HUES48 (cell line): ENCODE data around the gene TAF4.

Source experiments
- H3K27ac ChIP-seq: one replicate; pipeline ENCODE4 v1.7.0; 2013; ENCODE audit warnings: low read depth, low read length, inconsistent platforms
- H3K27me3 ChIP-seq: 2 replicates; pipeline ENCODE4 v1.6.1; 2013; ENCODE audit warnings: mild to moderate bottlenecking, low read length; ENCODE audit not compliant: control insufficient read depth, insufficient read depth
- H3K36me3 ChIP-seq: 2 replicates; pipeline ENCODE4 v1.6.1; 2013; ENCODE audit warnings: low read length; ENCODE audit not compliant: control insufficient read depth, insufficient read depth
- H3K4me1 ChIP-seq: 2 replicates; pipeline ENCODE4 v1.6.1; 2013; ENCODE audit warnings: mild to moderate bottlenecking, low read length; ENCODE audit not compliant: control insufficient read depth, insufficient read depth
- H3K4me3 ChIP-seq: 2 replicates; pipeline ENCODE4 v1.5.1; 2013; ENCODE audit warnings: mild to moderate bottlenecking, low read depth, low read length
- H3K9ac ChIP-seq: 2 replicates; pipeline ENCODE4 v1.6.1; 2013; ENCODE audit warnings: mild to moderate bottlenecking, low read depth, low read length, moderate library complexity
- H3K9me3 ChIP-seq: 2 replicates; pipeline ENCODE4 v1.6.1; 2013; ENCODE audit warnings: low read length; ENCODE audit not compliant: control insufficient read depth, insufficient read depth

TAF4 gene

DNA sequence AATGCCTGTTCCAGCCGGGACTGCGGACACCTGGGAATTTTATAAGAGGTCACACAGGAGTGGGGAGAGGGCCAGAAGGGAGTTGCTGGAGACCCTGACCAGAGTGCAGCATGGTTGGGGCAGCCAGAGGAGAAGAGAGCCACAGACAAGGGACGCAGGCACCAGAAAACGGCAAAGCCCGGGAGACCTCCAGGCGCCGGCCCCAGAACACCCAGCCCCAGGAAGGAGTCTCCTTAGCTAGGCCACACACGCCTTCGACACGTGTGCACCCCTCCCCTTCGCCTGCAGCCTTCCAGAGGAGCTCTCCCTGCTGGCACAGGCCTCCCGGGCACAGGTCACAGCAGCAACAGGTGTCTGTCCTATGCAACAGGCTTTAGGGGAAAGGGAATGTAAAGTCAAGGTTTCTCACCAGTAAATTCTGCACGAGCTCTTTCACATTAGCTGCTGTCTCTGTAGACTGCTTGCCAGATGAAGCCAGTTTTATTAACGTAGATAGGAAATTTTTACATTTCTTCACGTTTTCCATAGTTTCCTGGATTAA is 57.0 kb downstream of the TAF4 start:
- Histone ChIP-seq H3K9me3 (no peaks in the 10 kb centered on the region), H3K4me1 (0 out of 2 replicates have a peak, but pooled peaks cover 3% of the 10 kb centered on the region), H3K27ac (no peak overlapping the region), H3K9ac (no peak overlapping the region), H3K27me3 (no peaks in the 10 kb centered on the region), H3K4me3 (no peak overlapping the region), H3K36me3 (peaks cover 83% of the 10 kb centered on the region)

DNA sequence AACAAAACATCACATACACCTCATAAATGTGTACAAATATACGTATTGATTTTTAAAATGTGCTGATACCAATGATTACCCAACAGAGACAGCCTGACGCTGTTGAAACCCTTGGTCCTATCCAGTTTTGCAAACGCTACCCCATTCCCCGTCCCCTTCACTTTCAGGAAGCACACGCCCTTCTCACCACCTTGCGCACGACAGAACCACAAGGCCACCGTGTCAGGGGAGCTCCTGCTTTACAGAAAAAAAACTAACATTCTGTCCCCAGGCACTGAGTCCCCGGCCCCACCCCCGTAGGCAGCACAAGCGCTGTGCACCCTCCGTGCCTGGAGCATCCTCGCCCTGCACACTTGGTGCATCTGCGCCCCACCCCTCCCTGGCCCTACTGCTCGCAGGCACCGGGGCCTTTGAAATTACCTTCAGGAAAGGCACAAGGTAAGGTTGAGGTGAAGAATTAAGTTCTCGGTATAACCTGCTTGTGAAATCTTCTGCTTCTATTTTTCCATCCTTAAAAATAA is 58.5 kb downstream of the TAF4 start:
- no peak overlapping the region for H3K9ac ChIP-seq
- H3K27ac ChIP-seq: no peak overlapping the region
- H3K4me3 ChIP-seq: no peak overlapping the region
- no peaks in the 10 kb centered on the region for H3K27me3 ChIP-seq
- peaks cover 83% of the 10 kb centered on the region for H3K36me3 ChIP-seq
- 0 out of 2 replicates have a peak, but pooled peaks cover 3% of the 10 kb centered on the region for H3K4me1 ChIP-seq
- H3K9me3 ChIP-seq: no peaks in the 10 kb centered on the region

DNA sequence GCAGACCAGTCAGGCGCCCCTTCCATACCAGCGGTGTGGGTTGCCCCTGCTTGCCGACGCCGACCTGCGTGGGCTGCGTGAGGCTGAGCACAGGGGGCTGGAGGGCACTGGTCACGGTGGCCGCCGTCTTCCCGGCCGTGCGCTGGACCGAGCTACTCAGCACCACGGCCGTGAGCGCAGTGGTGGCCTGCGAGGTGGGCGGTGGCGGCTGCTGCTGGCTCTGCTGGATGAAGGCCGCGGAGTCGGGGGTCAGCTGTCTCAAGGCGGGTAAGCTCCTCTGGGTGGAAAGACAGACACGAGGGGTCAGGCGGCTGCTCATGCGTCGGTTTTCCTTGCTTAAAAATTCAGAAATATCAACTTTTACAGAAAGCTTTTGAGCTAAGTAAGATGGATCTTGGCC is 59.2 kb downstream of the TAF4 start:
- Histone ChIP-seq H3K4me1 (0 out of 2 replicates have a peak, but pooled peaks cover 3% of the 10 kb centered on the region), H3K9ac (no peak overlapping the region), H3K36me3 (peaks cover 87% of the 10 kb centered on the region)

DNA sequence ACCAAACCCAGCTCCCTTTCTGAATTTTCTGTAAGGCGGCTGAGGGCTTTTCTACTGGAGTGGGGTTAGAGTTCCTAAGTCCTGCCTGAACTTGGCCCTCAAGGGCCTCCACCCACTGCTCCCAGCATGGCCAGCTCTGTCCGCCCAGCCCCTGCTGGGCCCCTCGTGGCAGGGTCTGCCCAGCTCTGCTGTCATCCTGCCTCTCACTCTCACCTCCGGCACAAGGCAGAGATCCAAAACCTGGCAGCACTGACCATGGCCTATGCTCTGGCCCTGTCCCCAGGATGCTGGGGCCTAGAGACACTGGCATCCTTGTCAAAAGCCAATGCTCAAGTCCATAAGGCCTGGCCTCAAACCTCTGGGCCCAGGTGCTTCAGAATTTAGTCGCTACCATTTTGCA is 61.1 kb downstream of the TAF4 start:
- no peak overlapping the region for H3K4me3 ChIP-seq
- H3K27ac ChIP-seq: no peak overlapping the region
- no peak overlapping the region for H3K9ac ChIP-seq
- H3K9me3 ChIP-seq: no peaks in the 10 kb centered on the region
- H3K36me3 ChIP-seq: peaks cover 99% of the 10 kb centered on the region
- H3K27me3 ChIP-seq: no peaks in the 10 kb centered on the region
- no peaks in the 10 kb centered on the region for H3K4me1 ChIP-seq

More for the DNA sequence above, 59.2 kb downstream of the TAF4 start:
- H3K27me3 ChIP-seq: no peaks in the 10 kb centered on the region
- no peaks in the 10 kb centered on the region for H3K9me3 ChIP-seq
- no peak overlapping the region for H3K27ac ChIP-seq
- H3K4me3 ChIP-seq: no peak overlapping the region

DNA sequence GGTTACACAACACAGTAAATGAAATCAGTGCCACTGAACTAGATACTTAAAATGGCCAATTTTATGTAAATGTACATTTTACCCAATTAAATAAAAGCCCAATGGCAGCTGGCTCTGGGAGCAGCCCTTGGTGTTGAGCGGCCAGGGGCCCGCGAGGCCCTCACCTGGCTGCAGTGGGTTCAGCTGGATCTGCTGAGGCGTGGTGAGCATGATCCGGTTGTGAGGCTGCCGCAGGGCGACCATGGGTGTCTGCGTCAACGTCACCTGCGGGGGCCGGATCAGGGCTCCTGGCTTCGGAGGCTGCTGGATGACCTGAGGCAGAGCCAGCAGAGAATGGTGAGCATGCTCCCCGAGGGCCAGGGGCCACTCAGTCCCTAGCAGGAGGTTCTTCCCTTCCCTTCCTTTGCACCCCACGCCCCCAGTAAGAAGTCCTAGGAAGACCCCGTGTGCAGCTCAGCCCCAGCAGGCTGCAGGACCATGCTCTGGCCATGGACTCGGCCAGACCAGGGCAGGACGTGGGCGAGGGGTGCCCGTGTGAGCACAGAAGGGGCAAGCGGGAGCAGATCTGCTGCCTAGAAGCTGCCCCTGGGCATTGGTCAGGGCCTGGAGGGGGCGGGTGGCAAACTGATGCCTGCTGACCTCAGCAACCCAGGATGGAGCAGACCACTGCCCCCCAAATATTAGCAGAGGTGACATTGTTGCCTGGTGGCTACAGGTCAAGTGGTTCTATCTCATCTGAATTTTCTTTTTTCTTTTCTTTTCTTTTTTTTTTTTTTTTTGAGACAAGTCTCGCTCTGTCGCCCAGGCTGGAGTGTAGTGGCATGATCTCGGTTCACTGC is 61.9 kb downstream of the TAF4 start:
- no peaks in the 10 kb centered on the region for H3K9me3 ChIP-seq
- H3K36me3 ChIP-seq: peaks cover 99% of the 10 kb centered on the region
- H3K4me3 ChIP-seq: no peak overlapping the region
- H3K27me3 ChIP-seq: no peaks in the 10 kb centered on the region
- no peak overlapping the region for H3K9ac ChIP-seq
- H3K27ac ChIP-seq: no peak overlapping the region
- no peaks in the 10 kb centered on the region for H3K4me1 ChIP-seq

DNA sequence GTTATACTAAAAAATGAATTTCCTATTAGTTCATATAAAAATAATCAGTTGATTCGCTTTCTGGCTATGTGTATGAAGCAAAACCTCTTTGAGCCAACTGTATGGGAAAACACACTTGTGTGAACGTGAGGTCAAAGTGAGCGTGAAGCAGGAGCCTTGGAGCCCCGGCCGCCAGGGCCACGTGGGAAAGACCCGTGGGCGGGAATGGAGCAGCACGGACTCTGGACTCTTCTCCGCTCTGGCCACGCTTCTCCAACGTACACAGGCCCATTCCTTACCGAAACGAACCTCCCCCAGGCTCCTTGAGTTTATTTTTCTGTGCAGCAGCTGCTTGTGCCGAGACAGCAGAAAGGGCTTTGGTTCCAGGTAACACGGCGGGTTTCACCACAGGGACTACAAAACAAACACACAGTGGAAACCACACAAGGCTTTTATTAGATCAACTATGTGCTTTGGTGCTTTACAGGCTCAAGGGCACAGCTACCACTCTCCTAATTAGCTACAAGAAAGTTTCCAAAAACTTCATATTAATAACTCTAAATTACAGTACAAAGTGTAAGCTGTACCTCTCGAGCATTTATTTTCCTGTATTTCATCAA is 62.7 kb downstream of the TAF4 start:
- no peak overlapping the region for H3K4me3 ChIP-seq
- no peaks in the 10 kb centered on the region for H3K4me1 ChIP-seq
- H3K36me3 ChIP-seq: peaks cover 100% of the 10 kb centered on the region
- no peaks in the 10 kb centered on the region for H3K27me3 ChIP-seq
- H3K27ac ChIP-seq: no peak overlapping the region
- H3K9me3 ChIP-seq: no peaks in the 10 kb centered on the region
- no peak overlapping the region for H3K9ac ChIP-seq

DNA sequence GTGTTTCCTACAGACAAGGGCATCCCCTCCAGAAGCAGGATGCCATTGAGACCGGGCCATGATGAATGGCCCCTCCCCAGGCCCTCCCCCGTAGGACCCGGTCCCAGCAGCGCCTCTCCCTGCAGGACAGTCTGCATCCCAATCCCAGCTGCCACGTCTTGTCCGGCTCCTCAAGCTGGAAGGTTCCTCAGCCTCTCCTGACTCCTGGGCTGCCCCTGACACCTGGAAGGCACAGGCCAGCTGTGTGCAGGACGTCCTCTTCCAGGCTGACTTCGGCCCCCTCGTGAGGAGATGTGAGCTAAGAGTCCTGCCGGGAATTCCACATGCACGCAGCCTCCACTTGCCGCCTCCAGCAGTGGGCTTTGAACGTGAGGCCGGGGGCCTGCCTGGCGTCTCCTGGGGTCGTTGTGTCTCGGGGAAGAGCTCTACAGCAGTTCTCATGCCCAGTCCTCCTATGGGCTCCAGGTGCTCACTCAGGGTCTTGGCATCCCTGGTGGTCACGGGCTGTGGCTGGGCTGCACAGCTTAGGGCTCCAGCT is 64.4 kb downstream of the TAF4 start:
- no peak overlapping the region for H3K27ac ChIP-seq
- H3K36me3 ChIP-seq: peaks cover 97% of the 10 kb centered on the region
- no peaks in the 10 kb centered on the region for H3K27me3 ChIP-seq
- H3K9me3 ChIP-seq: no peaks in the 10 kb centered on the region
- H3K4me3 ChIP-seq: no peak overlapping the region
- H3K9ac ChIP-seq: no peak overlapping the region
- H3K4me1 ChIP-seq: no peaks in the 10 kb centered on the region

DNA sequence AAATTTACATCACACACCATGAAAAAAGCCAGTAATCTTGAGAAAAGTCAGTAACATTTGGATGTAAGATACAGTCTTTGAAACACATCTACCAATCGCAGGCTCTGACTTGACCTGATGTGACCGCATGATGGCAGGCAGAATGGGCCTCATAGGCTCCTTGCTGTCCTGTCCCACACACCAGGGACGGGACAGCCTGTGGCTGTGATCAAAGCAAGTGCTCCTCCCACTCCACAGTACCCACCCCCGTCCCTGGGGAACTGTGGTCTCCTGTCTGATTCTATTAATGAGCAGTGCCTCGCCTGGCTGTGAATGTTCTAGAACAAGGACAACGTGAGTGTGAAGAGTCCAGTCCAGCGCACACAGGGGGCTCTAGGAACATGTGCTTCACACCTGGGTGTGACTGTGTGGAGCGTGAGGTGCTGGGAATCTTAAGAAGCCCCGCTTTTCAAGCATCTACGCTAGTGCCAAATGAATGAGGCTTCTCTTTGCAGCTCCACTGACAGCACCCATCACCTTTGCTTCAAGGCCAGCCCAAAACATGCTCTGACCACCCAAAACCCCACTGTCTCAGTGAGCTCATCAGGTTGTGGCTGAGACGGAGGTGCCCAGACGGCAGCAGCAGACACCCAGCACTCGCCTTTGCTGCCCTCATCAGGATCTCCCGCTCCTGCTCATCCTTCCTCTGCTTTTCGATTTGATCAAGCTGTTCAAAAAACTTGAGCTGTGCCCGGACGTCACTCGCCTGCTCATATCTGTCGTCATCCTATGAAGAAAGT is 67.1 kb downstream of the TAF4 start:
- no peak overlapping the region for H3K4me3 ChIP-seq
- no peak overlapping the region for H3K27ac ChIP-seq
- H3K4me1 ChIP-seq: no peaks in the 10 kb centered on the region
- no peaks in the 10 kb centered on the region for H3K27me3 ChIP-seq
- no peak overlapping the region for H3K9ac ChIP-seq
- no peaks in the 10 kb centered on the region for H3K9me3 ChIP-seq
- peaks cover 90% of the 10 kb centered on the region for H3K36me3 ChIP-seq

DNA sequence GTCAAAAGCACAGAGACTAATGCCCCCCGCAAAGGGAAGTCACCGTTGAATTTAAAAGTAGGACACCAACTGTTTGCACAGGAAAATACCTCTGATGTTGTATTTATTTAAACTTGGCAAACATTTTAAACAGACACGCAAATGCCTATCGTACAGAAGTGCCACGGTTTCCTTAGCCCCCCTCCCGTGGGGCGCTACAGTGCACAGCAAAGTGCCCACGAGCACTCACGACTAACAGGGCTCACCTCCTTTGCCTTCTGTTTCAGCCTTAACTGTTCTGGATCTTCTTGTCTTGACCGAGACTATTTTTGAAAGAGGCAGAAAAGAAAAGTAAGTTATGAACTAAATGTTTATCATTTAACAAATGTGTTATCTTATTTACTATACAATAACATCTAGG is 67.8 kb downstream of the TAF4 start:
- no peaks in the 10 kb centered on the region for H3K4me1 ChIP-seq
- peaks cover 89% of the 10 kb centered on the region for H3K36me3 ChIP-seq
- no peaks in the 10 kb centered on the region for H3K27me3 ChIP-seq
- H3K4me3 ChIP-seq: no peak overlapping the region
- no peak overlapping the region for H3K9ac ChIP-seq
- no peaks in the 10 kb centered on the region for H3K9me3 ChIP-seq
- H3K27ac ChIP-seq: no peak overlapping the region

DNA sequence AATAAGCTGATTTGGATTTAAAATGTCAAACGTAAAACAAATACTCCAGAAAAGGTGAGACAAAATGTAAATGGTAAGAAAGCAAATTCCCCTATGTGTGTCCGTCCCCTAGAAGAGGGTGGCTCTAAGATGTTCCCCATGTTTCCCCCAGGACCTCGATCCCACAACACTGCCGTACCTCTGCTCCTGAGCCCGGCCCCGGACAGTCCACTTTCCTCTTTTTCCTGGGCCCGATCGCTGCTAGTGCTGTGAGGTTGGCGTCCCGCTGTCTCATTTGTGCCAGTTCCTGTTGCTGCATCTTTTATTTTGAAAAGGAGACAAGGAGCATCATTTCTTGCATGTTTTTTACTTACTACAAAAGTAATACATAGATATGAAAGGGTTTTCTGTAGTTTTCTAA is 68.3 kb downstream of the TAF4 start:
- Histone ChIP-seq H3K27me3 (no peaks in the 10 kb centered on the region), H3K36me3 (peaks cover 89% of the 10 kb centered on the region), H3K4me1 (no peaks in the 10 kb centered on the region), H3K9me3 (no peaks in the 10 kb centered on the region), H3K9ac (no peak overlapping the region), H3K4me3 (no peak overlapping the region), H3K27ac (no peak overlapping the region)
